GM21576 (cell line): ENCODE results near the gene HERPUD1.
"Not testable (repeated sequence)": the region's sequence is repeated elsewhere in the genome, so short reads cannot be mapped to it uniquely, and the experiment has no call there.

Experiments used
- ATAC-seq: cut with Tn5 transposase; IDR thresholded peaks from one replicate; pipeline ENCODE4 v1.9.1; 2021; ENCODE audit warnings: mild to moderate bottlenecking, moderate library complexity; ENCODE audit not compliant: unreplicated experiment

The HERPUD1 gene

DNA sequence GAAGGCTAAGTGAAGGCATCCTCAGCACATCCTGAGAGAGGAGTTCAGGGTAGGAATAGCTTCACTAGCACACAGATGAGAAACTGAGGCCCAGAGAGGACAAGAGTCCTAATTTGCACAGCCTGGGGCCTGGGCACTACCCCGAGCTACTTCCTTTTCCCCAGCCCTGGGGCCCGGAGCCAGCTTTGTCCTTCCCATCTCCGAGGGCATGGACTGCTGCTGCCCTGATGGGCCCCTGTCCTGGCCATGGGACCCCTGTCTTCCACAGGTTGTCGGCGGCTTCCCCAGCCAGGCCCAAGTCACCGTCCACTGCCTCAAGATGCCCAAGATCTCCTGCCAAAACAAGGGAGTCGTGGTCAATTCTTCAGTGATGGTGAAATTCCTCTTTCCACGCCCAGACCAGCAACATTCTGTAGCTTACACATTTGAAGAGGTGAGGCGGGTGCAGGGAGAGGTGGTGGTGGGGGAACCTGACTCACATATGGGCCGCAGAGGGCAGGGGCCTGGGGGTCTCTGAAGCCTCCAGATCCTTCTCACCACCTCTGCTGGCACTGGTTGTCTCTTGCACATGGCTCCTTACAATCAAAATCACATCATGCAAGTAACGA is 46.0 kb downstream of the HERPUD1 start:
- no peak for ATAC-seq

DNA sequence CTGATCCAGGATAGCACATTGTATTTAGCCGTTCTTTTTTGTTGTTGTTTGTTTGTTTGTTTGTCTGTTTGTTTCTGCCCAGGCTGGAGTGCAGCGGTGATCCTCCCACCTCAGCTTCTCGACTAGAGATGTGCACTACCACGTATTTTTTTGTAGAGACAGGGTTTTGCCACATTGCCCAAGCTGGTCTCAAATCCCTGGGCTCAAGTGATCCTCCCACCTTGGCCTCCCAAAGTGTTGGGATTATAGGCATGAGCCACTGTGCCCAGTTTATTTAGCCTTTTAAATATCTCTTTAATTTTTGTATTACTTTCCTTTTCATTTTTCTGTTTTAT is 48.2 kb downstream of the HERPUD1 start:
- no peak for ATAC-seq

GRCh38 chr16:56980792-56981724 is 49.1 kb downstream of the HERPUD1 start:
- ATAC-seq, result peak; percentile 39

DNA sequence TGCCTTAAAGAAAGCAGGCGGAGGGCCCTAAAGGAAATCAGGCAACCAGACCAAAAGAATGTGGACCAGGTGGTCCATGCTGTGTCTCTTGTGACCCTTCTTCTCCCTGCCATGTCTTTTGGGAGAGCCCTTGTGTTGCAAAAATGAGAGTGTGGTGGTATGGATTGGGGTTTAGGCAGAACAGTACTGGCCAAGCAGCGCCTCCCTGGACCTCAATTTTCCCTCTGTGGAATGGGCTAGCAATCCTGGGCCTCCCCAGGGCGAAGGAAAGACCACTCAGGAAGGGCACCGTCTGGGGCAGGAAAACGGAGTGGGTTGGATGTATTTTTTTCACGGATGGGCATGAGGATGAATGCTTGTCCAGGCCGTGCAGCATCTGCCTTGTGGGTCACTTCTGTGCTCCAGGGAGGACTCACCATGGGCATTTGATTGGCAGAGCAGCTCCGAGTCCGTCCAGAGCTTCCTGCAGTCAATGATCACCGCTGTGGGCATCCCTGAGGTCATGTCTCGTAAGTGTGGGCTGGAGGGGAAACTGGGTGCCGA is 49.9 kb downstream of the HERPUD1 start:
- no peak for ATAC-seq

- ATAC-seq, result no peak
Measured at GRCh38 chr16:56982695-56983094, 50.8 kb downstream of the HERPUD1 start.

- ATAC-seq, result no peak
Measured at GRCh38 chr16:56983211-56983751, 51.3 kb downstream of the HERPUD1 start.

- ATAC-seq, result no peak
Measured at GRCh38 chr16:56984639-56985038, 52.7 kb downstream of the HERPUD1 start.

DNA sequence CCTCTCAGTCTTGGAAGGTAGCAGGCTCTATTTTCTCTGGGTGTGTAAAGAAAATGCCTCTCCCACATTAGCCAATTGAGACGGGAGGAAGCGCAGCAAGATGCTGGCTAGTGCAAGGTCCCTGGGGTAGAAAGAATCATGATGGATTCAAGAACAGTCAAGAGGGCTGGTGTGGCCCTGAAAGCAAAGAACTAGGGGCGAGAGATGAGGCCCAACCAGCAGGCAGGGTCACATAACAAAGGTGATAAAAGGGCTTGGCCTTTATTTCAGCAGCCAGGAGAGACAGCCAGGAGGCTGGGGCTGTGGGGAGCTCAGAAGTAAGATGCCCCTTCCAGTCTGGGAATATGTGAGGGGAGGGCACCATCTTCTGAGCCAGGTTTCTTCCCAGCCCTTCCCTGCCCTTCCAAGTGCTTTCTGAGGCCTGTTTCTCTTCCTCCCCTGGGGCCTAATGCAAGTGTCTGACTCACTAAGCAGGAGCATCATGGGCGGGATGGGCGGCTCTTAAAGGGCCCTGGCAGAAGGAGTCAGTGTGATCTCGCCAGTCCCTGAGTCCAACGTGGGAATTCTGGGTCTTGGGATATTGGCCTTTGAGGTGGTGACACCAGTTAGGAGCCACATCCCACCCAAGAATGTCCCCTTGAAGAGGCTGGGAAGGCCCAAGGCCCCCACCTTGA is 53.5 kb downstream of the HERPUD1 start:
- ATAC-seq, result no peak

DNA sequence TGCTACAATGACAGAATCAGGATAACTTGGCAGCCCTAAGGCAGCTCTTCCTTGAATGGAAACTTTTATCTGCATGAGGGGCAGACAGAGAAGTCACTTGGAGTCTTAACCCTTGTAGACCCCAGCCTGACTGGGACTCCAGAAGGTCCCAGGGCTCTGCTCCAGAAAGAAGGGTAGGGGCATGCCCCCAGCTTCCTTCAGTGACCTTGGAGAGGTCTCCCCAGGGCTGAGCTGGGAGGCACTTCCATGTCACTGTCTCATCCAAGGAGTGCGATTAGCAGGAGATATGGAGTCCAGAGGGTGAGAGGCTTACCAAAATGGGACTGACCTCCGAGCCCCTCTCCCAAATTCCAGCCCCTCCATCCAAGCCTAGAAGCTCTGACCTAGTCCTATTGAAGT is 54.0 kb downstream of the HERPUD1 start:
- no peak for ATAC-seq

DNA sequence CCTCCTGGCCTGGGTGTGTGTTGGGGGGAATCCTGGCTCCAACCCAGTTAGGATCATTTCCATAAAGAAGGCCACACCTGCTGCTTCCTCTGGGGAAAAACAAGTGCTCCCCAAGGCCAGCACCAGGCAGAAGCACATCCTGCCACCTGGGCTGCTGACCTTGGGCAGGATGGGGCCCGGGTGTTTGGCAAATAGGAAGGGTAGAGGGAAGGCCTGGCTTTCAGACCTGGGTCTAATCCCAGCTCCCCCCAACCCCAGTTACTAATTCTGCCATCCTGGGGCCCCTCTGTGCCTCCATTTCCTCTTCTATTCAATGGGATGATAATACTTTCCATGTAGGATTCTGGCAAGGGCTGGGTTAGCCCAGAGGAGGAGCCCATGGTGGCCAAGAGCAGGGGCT is 54.4 kb downstream of the HERPUD1 start:
- ATAC-seq, result no peak

DNA sequence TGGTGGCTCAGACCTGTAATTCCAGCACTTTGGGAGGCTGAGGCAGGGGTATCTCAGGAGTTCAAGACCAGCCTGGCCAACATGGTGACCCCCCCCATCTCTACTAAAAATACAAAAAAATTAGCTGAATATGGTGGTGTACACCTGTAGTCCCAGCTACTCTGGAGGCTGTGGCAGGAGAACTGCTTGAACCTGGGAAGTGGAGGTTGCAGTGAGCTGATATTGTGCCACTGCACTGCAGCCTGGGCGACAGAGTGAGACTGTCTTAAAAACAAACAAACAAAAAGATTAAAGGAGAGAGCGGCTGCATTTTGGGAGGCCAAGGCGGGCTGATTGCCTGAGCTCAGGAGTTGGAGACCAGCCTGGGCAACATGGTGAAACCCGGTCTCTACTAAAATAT is 55.0 kb downstream of the HERPUD1 start:
- not testable (repeated sequence) for ATAC-seq

DNA sequence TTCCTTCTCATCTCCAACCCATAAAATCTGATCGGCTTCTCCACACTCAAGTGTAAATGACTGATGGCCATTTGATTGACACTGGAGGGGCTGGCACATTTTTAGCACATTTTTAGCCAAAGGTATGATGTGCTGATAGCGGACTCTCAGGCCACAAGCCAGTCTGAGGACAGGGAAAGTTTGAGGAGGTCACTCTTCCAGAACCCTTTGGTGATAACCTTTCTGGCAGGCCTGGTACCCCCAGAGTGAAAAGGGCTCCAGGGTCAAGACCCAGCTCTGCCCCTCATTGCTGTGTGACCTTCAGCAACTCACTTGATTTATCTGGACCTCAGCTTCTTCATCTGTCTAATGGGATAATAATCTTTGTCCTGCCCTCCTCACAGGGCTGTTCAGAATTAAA is 55.8 kb downstream of the HERPUD1 start:
- no peak for ATAC-seq

GRCh38 chr16:56988161-56988947 is 56.4 kb downstream of the HERPUD1 start:
- ATAC-seq, result no peak

GRCh38 chr16:56988948-56989945 is 57.3 kb downstream of the HERPUD1 start, which contains the start of gene NLRC5:
Gene NLRC5, plus strand, starts transcription at chr16:56989557. Its CDS starts 31,156 bp downstream, at chr16:57020713.
- peak; percentile 64 for ATAC-seq

DNA sequence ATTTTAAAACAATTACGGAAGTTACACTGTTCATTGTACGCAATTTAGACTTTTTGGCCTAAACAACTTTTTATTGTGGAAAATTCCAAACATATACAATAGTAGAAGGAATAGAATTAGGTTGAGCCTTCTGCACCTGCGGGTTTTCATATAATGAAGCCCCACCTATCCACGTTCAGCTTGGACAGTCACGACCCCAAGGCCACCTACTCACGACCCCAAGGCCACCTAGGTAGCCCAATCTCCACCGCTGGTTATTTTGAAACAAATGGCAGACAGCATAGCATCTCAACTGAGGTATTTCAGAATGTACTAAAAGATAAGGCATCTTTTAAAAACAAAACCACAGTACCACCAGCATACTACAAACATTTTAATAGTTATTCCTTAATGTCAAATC is 58.0 kb downstream of the HERPUD1 start:
- ATAC-seq, result no peak

GRCh38 chr16:56990407-56991286 is 58.7 kb downstream of the HERPUD1 start:
- no peak for ATAC-seq

DNA sequence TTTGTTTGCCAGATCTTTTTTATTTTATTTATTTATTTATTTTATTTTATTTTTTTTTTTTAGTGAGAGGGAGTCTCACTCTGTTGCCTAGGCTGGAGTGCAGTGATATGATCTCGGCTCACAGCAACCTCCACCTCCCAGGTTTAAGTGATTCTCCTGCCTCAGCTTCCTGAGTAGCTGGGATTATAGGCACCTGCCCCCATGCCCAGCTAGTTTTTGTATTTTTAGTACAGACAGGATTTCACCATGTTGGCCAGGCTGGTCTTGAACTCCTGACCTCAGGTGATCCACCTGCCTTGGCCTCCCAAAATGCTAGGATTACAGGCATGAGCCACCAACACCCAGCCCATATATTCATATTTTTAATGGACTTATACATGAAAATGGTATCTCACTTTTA is 60.5 kb downstream of the HERPUD1 start:
- ATAC-seq, result not testable (repeated sequence)

- ATAC-seq, result no peak
Measured at GRCh38 chr16:56993204-56993603, 61.3 kb downstream of the HERPUD1 start.
